Measurements from ENCODE around the gene TTBK2. TPM values are rescaled to one million over a fixed set of nuclear protein-coding genes. Genes with fewer than 3 reads are reported as not detected.

TTBK2 gene
- total and polyA plus RNA-seq, 10 of the 15 experiments (the other 5 are each of a cell fraction or from before 2014, with no cell fraction given): 0.66 to 9.1 (median 3.7) TPM

DNA sequence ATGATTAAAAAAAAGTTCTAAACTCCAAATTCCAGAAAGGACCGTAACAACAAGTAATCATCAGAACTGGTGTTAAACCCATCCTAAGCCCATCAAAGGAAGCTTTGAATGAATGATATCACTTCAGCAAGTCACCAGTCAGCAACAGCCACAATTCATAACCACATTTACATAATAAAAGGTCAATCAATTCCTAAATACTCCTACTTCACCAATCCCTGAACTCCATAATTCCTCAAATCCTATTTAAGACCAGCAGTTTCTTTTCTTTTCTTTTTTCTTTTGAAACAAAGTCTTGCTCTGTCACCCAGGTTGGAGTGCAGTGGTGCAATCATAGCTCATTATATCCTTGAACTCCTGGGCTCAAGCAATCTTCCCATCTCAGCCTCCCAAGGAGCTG lies 40.5 kb downstream of the TTBK2 start:
- BruUV-seq (replicated peaks): no TSS peak
- no peaks in the 10 kb centered on the region for H3K79me2 ChIP-seq (ENCODE audit: control insufficient read depth, insufficient read depth, low read length)

GRCh38 chr15:42879443-42879842 lies 41.1 kb downstream of the TTBK2 start:
- ATAC-seq: no peak
- H3K36me3 ChIP-seq (ENCODE audit: control insufficient read depth in 2 of 2, insufficient read depth in 2 of 2, low read length in 1 of 2): no peaks in the 10 kb centered on the region
- no peak for DNase-seq (ENCODE audit: low read depth, low spot score)
- POLR2A ChIA-PET: interaction anchor here (0.5 kb wide), 1 partner anchor 438 kb away, joined by 4 read pairs; no protein-coding TSS in a partner anchor
- no TSS peak for BruUV-seq (replicated peaks)
- H3K27ac ChIP-seq (ENCODE audit: control insufficient read depth, insufficient read depth): no peak overlapping the region
- no peak for FAIRE-seq
- CTCF ChIA-PET: interaction anchor here (0.6 kb wide), 3 partner anchors 115 to 668 kb away, joined by 3 to 5 read pairs (median 4); no protein-coding TSS in a partner anchor
- no peak overlapping the region for H3K4me3 ChIP-seq
- H3K9me3 ChIP-seq (replicated peaks; ENCODE audit: control insufficient read depth, insufficient read depth, low read length): no peaks in the 10 kb centered on the region; the same call in 2 of the 3 replicates
- 96% methylated on average over 4 of the region's 4 CpGs for WGBS (ENCODE audit: insufficient coverage, insufficient replicate concordance, low lambda C conversion rate, missing lambda C conversion rate)
- RAD21 ChIA-PET (ENCODE audit: unreplicated experiment): interaction anchor here (0.6 to 0.7 kb wide), 2 partner anchors 11 to 144 kb away, joined by 3 read pairs; no protein-coding TSS in a partner anchor
- TF ChIP-seq CBFB (IDR thresholded peaks at IDR 0.05; ENCODE audit: low read depth) (no peak), SUZ12 (IDR thresholded peaks at IDR 0.05; ENCODE audit: unreplicated experiment) (no peak), NFYB (IDR thresholded peaks at IDR 0.05; ENCODE audit: insufficient read depth, low read depth, low read length) (no peak)
- no peak overlapping the region for H2AFZ ChIP-seq (ENCODE audit: control insufficient read depth, low read depth, low read length)
- no peaks in the 10 kb centered on the region for H4K20me1 ChIP-seq (ENCODE audit: control insufficient read depth, insufficient read depth)
- SMC1A ChIA-PET (ENCODE audit: uncharacterized antibody, unreplicated experiment): interaction anchor here (0.7 to 1.2 kb wide), 2 partner anchors 14 to 68 kb away, joined by 3 to 4 read pairs; no protein-coding TSS in a partner anchor
- H3K27me3 ChIP-seq (replicated peaks in 1 of 2; ENCODE audit: control insufficient read depth in 2 of 2, insufficient read depth in 2 of 2, low read length in 1 of 2): no peaks in the 10 kb centered on the region
- in situ Hi-C loops (cut with MboI) (no loop called here), intact Hi-C loops (cut with micrococcal nuclease; ENCODE audit: unreplicated experiment) (no loop called here)
- no peaks in the 10 kb centered on the region for H3K4me1 ChIP-seq (ENCODE audit: control insufficient read depth, insufficient read depth, low read length)
- H3K9ac ChIP-seq (ENCODE audit: control insufficient read depth, insufficient read depth, low read length): no peak overlapping the region
- H3K79me2 ChIP-seq (ENCODE audit: control insufficient read depth, insufficient read depth, low read length): no peaks in the 10 kb centered on the region
- no peak overlapping the region for H3K4me2 ChIP-seq (ENCODE audit: control insufficient read depth, insufficient read depth)

More for the DNA sequence above, 40.5 kb downstream of the TTBK2 start:
- Histone ChIP-seq H3K4me2 (ENCODE audit: control insufficient read depth, insufficient read depth) (no peak overlapping the region), H3K4me1 (ENCODE audit: control insufficient read depth, insufficient read depth, low read length) (no peaks in the 10 kb centered on the region), H4K20me1 (ENCODE audit: control insufficient read depth, insufficient read depth) (no peaks in the 10 kb centered on the region), H2AFZ (ENCODE audit: control insufficient read depth, low read depth, low read length) (no peak overlapping the region), H3K4me3 (no peak overlapping the region), H3K9ac (ENCODE audit: control insufficient read depth, insufficient read depth, low read length) (no peak overlapping the region), H3K27ac (ENCODE audit: control insufficient read depth, insufficient read depth) (no peak overlapping the region), H3K9me3 (replicated peaks; ENCODE audit: control insufficient read depth, insufficient read depth, low read length) (no peaks in the 10 kb centered on the region; the same call in 2 of the 3 replicates), H3K27me3 (replicated peaks in 1 of 2; ENCODE audit: control insufficient read depth in 2 of 2, insufficient read depth in 2 of 2, low read length in 1 of 2) (no peaks in the 10 kb centered on the region), H3K36me3 (ENCODE audit: control insufficient read depth in 2 of 2, insufficient read depth in 2 of 2, low read length in 1 of 2) (no peaks in the 10 kb centered on the region)
- RAD21 ChIA-PET (ENCODE audit: unreplicated experiment): no interaction called here
- intact Hi-C loops (cut with micrococcal nuclease; ENCODE audit: unreplicated experiment) (no loop called here), in situ Hi-C loops (cut with MboI) (no loop called here)
- POLR2A ChIA-PET: no interaction called here
- 100% methylated on average over 1 of the region's 1 CpG for WGBS (ENCODE audit: insufficient coverage, insufficient replicate concordance, low lambda C conversion rate, missing lambda C conversion rate)
- TF ChIP-seq FOXK2 (IDR thresholded peaks at IDR 0.05): no peak
- peak; percentile 47 for FAIRE-seq
- DNase-seq (ENCODE audit: low read depth, low spot score): no peak
- CTCF ChIA-PET: interaction anchor here (0.6 kb wide), 3 partner anchors 116 to 669 kb away, joined by 3 to 5 read pairs (median 4); no protein-coding TSS in a partner anchor
- ATAC-seq: no peak
- SMC1A ChIA-PET (ENCODE audit: uncharacterized antibody, unreplicated experiment): no interaction called here
